HEK293T (cell line): ENCODE data around the gene CTNNA2.

Experiments
- CTCF ChIA-PET: fragments of 350-600 bp; formaldehyde crosslinking; extraction: SDS; loops from one replicate; lab custom pipeline; 2021; ENCODE audit warnings: antibody characterized with exemption, inconsistent platforms; lab: Yijun Ruan, JAX
- POLR2A ChIA-PET: fragments of 350-600 bp; formaldehyde crosslinking; extraction: SDS; loops from one replicate; lab custom pipeline; 2020; ENCODE audit warnings: antibody characterized with exemption, inconsistent platforms; lab: Yijun Ruan, JAX
- DNase-seq: peaks from one replicate; pipeline ENCODE4 v3.0.0; 2012; ENCODE audit warnings: mixed read lengths; ENCODE audit errors: extremely low spot score
- ARNT ChIP-seq: fragments of 450-650 bp; IDR thresholded peaks from 2 replicates; pipeline ENCODE4 v1.6.1; 2017; ENCODE audit warnings: mild to moderate bottlenecking
- BHLHE40 ChIP-seq: fragments of 450-650 bp; IDR thresholded peaks from 2 replicates; pipeline ENCODE4 v1.6.1; 2016; ENCODE audit warnings: mild to moderate bottlenecking, moderate library complexity, borderline replicate concordance
- CTBP1 ChIP-seq: fragments of 450-650 bp; IDR thresholded peaks from 2 replicates; pipeline ENCODE4 v1.6.1; 2016; ENCODE audit warnings: borderline replicate concordance
- ELF4 ChIP-seq: fragments of 450-650 bp; IDR thresholded peaks from 2 replicates; pipeline ENCODE4 v1.6.1; 2017; ENCODE audit warnings: antibody characterized with exemption
- FOXA1 ChIP-seq: fragments of 450-650 bp; IDR thresholded peaks from 2 replicates; pipeline ENCODE4 v1.6.1; 2016; ENCODE audit warnings: mild to moderate bottlenecking
- FOXK2 ChIP-seq: fragments of 450-650 bp; IDR thresholded peaks from 2 replicates; pipeline ENCODE4 v1.6.1; 2016; ENCODE audit warnings: mild to moderate bottlenecking
- FOXM1 ChIP-seq: fragments of 450-650 bp; IDR thresholded peaks from 2 replicates; pipeline ENCODE4 v1.6.1; 2017; ENCODE audit warnings: mild to moderate bottlenecking, borderline replicate concordance
- HDGF ChIP-seq: fragments of 450-650 bp; IDR thresholded peaks from 2 replicates; pipeline ENCODE4 v1.6.1; 2017; ENCODE audit warnings: antibody characterized with exemption, borderline replicate concordance
- L3MBTL2 ChIP-seq: fragments of 450-650 bp; conservative IDR thresholded peaks from 2 replicates; pipeline ENCODE4 v1.6.1; 2016; ENCODE audit warnings: mild to moderate bottlenecking
- LEF1 ChIP-seq: fragments of 450-650 bp; IDR thresholded peaks from 2 replicates; pipeline ENCODE4 v1.6.1; 2017; ENCODE audit warnings: mild to moderate bottlenecking, borderline replicate concordance
- NFRKB ChIP-seq: fragments of 450-650 bp; IDR thresholded peaks from 2 replicates; pipeline ENCODE4 v1.6.1; 2016; ENCODE audit warnings: mild to moderate bottlenecking, moderate library complexity
- SP1 ChIP-seq: fragments of 450-650 bp; IDR thresholded peaks from 2 replicates; pipeline ENCODE4 v1.6.1; 2017
- SUZ12 ChIP-seq: fragments of 450-650 bp; IDR thresholded peaks from 2 replicates; pipeline ENCODE4 v1.6.1; 2016; ENCODE audit warnings: mild to moderate bottlenecking
- TARDBP ChIP-seq: fragments of 450-650 bp; IDR thresholded peaks from 2 replicates; pipeline ENCODE4 v1.6.1; 2016
- ZNF384 ChIP-seq: fragments of 450-650 bp; IDR thresholded peaks from 2 replicates; pipeline ENCODE4 v1.6.1; 2016
- TF ChIP-seq, protein P1 (sequence below): fragments of 450-650 bp; IDR thresholded peaks from 2 replicates; pipeline ENCODE4 v1.6.1; 2016

The CTNNA2 gene

DNA sequence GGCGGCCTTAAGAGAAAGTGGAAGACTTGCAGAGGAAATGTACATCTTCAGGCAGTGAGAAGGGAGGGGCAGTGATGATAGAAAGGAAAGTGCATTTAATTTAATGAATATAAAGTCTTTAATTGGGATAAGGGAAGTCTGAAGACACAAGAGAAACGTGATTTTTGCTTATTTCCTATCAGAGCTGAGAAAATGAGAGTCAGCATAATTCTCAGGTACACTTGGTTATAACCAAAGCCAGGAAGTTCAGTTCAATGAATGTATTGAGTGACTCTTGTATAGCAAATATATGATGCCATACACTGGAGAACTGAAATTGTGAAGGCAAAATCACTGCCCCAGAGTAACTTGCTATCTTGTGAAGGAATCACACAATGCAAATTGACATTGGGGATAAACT, 535.4 kb downstream of the CTNNA2 start:
- no peak for DNase-seq
- CTCF ChIA-PET, result no interaction called here
- TF ChIP-seq BHLHE40 (no peak), NFRKB (no peak), FOXM1 (no peak), LEF1 (no peak), FOXA1 (no peak), ARNT (no peak), CTBP1 (no peak), SP1 (no peak), HDGF (no peak), ZNF384 (no peak), SUZ12 (no peak)
- TF ChIP-seq, protein P1, sequence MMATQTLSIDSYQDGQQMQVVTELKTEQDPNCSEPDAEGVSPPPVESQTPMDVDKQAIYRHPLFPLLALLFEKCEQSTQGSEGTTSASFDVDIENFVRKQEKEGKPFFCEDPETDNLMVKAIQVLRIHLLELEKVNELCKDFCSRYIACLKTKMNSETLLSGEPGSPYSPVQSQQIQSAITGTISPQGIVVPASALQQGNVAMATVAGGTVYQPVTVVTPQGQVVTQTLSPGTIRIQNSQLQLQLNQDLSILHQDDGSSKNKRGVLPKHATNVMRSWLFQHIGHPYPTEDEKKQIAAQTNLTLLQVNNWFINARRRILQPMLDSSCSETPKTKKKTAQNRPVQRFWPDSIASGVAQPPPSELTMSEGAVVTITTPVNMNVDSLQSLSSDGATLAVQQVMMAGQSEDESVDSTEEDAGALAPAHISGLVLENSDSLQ, result no peak
- POLR2A ChIA-PET, result no interaction called here

DNA sequence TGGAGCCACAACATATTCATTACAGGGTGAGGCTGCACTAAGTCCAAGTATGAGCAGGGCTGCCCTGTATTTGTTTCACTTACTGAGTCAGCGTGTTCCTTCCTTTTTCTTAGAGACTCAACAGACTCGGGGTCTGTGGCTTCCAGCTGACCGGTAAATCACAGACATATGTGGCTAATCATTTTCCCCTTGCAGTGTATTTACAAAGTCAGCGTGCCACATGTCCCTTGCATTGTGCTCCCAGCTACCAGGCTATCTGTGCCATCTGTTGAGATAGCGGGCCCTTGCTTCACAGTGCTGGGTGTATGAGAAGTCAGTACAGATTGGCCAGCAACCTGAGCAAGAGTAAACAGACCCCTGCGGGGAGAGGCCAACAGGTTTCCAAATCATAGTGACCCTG, 537.4 kb downstream of the CTNNA2 start:
- DNase-seq, result no peak
- ChIA-PET CTCF (no interaction called here), POLR2A (no interaction called here)
- TF ChIP-seq FOXM1 (no peak), FOXA1 (no peak), ELF4 (no peak), BHLHE40 (no peak), TARDBP (no peak), NFRKB (no peak), HDGF (no peak), SUZ12 (no peak), ZNF384 (no peak), L3MBTL2 (no peak), LEF1 (no peak), SP1 (no peak), ARNT (no peak), FOXK2 (no peak), CTBP1 (no peak)
- TF ChIP-seq, protein P1, result no peak

DNA sequence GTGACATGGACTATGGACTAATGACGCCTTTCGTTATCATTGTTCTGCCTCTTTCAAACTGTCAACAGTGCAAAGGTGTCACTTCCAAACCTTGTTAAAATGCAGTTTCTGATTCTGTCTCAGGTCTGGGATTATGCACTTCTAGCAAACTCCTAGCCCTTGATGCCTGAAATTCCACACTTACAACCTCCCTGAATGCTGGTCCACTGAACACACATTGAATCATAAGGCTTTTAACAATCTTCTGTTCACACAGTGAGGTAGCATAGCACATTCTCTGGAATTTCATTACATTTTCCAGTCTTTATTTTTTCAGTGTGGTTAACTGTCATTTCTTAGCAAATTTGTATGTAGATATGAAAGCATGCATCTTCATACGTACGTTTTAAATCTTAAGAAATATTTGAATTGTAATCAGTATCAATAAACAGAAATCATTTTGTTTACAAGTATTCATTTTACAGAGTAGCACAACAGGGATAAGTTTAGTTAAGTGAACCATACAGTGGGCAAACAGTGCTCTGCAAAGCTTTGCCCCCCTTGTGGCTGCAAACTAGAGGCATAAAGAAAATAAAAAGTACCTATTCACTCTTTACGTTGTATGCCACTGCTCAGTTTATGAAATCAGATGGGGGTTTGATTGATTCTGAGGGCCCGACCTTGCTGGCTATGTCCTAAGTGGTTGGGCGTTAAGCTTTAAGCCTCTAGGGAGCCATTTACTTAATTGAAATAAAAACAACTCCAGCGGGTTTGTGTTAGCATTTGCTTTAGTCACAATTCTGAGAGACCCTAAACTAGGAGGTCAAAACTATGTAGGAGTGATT, 540.9 kb downstream of the CTNNA2 start:
- POLR2A ChIA-PET, result no interaction called here
- TF ChIP-seq NFRKB (no peak), SP1 (no peak), ZNF384 (no peak), FOXM1 (no peak), CTBP1 (no peak), L3MBTL2 (no peak), FOXK2 (no peak), BHLHE40 (no peak), ARNT (no peak), ELF4 (no peak), SUZ12 (no peak), TARDBP (no peak), FOXA1 (no peak), LEF1 (no peak), HDGF (no peak)
- TF ChIP-seq, protein P1, result no peak
- CTCF ChIA-PET, result no interaction called here
- DNase-seq, result peak; percentile 48

DNA sequence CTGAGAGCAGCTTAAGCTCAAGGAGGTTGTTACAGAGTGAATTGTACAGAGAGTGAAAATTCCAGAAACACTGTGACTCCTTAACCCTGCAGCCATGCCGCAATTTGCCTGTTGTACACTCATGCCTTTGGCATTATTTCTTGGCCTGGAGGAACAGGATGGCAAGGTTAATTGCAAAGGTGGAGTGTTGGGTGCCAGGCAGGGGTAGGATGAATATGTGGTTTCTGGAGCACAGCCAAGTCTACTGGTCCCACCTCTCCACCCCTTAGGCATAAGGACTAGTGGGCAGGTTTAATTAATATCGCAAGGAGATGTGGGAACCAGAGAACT, 541.5 kb downstream of the CTNNA2 start:
- TF ChIP-seq FOXM1, result no peak
- TF ChIP-seq TARDBP, result no peak
- TF ChIP-seq FOXA1, result no peak
- TF ChIP-seq, protein P1, result no peak
- no peak for TF ChIP-seq SUZ12
- no peak for TF ChIP-seq LEF1
- TF ChIP-seq CTBP1, result no peak
- TF ChIP-seq FOXK2, result no peak
- TF ChIP-seq ARNT, result no peak
- ChIA-PET CTCF (no interaction called here), POLR2A (no interaction called here)
- DNase-seq, result no peak

DNA sequence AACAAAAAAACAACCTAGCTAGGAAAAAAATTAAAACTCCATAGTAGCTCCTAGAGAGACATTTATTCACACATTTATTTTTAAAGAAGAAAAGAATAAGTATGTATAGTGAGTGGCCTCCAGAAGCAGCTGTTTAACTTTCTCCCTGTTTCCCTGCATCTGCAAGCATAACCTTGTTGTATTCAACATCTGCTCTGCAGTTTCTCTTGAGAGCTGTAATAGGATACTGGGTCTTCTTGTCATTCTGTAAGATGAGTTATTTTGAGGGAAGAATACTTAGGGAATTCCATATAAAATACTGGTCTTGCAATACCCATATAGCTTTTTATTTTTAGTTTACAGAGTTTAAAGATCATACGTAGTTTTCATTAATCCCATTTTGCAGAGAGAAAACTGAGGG, 545.1 kb downstream of the CTNNA2 start:
- no peak for DNase-seq
- TF ChIP-seq L3MBTL2 (no peak), FOXM1 (no peak), BHLHE40 (no peak), TARDBP (no peak), ZNF384 (no peak), SP1 (no peak)
- POLR2A ChIA-PET, result no interaction called here
- CTCF ChIA-PET, result no interaction called here

DNA sequence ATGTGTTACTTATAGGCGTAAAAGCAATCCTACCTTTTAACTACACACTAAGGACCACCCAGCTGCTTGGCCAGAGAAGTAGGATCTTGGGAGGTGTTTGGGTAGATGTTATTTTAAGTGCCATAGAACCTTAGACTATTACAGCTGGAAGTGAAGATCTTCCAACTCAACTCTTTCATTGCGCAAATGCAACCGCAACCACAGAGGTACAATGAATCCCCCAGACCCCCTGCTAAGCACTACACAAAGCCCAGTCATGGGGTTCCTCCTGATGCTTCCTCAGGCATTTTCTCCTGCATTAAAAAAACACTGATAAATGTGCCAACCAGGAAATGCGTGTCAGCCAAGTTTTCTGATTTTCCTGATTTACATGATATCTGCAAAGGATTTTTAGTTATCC, 545.7 kb downstream of the CTNNA2 start:
- ChIA-PET CTCF (no interaction called here), POLR2A (no interaction called here)
- TF ChIP-seq NFRKB (no peak), FOXK2 (no peak), HDGF (no peak), SP1 (no peak), ARNT (no peak)
- no peak for DNase-seq
